Stimulated activated CD4-positive, alpha-beta T cell treated with anti-CD3 and anti-CD28 coated beads, TNF-alpha, amount 100 ng/mL, for 4 hours (primary cell): ENCODE measurements around the gene PGBD1.
"Not testable (repeated sequence)": the region's sequence is repeated elsewhere in the genome, so short reads cannot be mapped to it uniquely, and the experiment has no call there.

ENCODE experiments used
- DNase-seq, 3 experiments: peaks; one replicate each; pipeline ENCODE4 v3.0.0-alpha.2; 2020; ENCODE audit warnings: low read depth in 3 of 3

The PGBD1 gene

GRCh38 chr6:28269492-28269891 is 11.9 kb upstream of the PGBD1 start:
- DNase-seq, result no peak

DNA sequence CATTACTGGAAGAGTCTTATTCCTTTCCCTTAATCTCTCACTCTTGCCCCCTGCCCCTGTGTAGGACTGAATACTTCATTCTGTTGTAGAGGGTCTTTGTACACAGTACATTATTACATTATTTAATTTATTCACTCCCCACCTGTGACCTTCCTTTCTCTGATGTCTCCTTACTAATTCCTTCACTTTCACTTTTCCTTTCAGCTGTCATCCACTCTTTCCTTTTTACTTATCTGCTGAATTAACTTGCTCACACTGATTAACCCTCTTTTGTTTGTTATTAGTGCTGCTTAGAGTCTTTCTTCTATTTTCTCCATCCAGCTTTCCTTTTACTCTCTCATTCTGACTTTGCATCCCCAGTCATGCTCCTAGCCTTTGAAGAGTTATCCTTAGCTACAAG is 6.5 kb upstream of the PGBD1 start:
- no peak for DNase-seq

- no peak for DNase-seq
Measured at GRCh38 chr6:28277746-28278145, 3.6 kb upstream of the PGBD1 start.

GRCh38 chr6:28280595-28281287 is 631 bp upstream of the PGBD1 start:
- no peak for DNase-seq

DNA sequence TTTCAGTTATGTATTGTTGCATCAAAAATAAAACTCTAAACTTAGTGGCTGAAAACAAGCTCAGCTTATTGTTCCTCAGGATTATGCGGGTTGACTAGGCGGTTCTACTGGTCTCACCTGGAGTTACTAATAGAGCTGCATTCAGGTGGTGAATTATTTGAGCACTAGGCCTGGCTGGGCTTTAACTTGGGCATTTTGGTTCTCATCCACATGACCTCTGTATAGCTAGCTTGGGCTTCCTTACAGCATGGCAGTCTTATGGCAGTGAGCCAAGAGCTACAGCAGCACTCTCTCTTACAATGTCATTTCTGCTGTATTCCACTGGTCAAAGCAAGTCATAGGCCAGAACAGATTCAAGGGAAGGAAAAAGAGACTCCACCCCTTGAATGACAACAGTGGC is 1.6 kb downstream of the PGBD1 start:
- DNase-seq, result no peak

GRCh38 chr6:28291573-28291972 is 10.2 kb downstream of the PGBD1 start:
- no peak for DNase-seq

- no peak for DNase-seq
Measured at GRCh38 chr6:28295326-28295725, 14.0 kb downstream of the PGBD1 start.

GRCh38 chr6:28296520-28297060 is 15.2 kb downstream of the PGBD1 start:
- no peak for DNase-seq

DNA sequence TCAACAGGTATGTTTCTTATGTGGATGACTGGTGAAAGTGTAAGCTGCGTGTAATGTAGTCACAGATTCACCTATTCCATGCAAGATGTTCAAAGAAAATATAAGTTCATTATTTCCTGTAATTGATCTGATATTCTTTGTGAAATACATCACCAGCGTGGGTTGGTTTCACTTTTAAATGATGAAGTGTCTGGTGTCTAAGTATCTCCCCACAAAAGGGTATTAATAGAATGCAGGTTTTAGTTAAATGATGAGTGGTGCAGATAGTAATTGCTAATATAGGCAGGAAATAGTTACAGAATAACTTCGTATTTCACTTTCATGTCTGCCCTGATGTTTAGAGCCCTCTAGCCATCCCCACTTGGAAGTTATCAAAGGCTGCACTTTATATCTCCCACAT is 22.2 kb downstream of the PGBD1 start:
- DNase-seq, result no peak

DNA sequence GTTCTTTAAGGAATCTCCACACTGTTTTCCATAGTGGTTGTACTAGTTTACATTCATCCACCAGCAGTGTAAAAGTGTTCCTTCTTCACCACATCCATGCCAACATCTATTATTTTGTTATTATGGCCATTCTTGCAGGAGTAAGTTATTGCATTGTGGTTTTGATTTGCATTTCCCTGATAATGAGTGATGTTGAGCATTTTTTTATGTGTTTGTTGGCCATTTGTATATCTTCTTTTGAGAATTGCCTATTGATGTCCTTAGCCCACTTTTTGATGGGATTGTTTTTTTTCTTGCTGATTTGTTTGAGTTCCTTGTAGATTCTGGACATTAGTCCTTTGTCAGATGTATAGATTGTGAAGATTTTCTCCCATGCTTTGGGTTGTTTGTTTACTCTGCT is 25.0 kb downstream of the PGBD1 start:
- not testable (repeated sequence) for DNase-seq

GRCh38 chr6:28311139-28311823 is 29.9 kb downstream of the PGBD1 start:
- DNase-seq, result no peak

GRCh38 chr6:28312939-28313338 is 31.6 kb downstream of the PGBD1 start:
- DNase-seq, result no peak

GRCh38 chr6:28315628-28316027 is 34.3 kb downstream of the PGBD1 start:
- DNase-seq, result no peak

DNA sequence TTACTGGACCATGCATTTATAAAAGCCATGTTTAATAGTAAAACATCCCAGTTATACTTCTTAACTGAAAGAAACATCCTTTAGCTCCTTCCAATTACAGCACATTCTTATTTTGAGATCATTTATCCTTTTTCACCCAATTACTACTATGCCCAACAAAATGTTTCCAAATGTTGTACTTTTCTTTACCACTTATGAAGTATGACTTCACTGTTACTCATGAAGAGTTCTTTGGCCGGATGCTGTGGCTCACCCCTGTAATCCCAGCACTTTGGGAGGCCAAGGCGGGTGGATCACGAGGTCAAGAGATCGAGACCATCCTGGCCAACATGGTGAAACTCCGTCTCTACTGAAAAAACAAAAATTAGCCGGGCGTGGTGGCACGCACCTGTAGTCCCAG is 36.5 kb downstream of the PGBD1 start:
- DNase-seq, result not testable (repeated sequence)

- no peak for DNase-seq
Measured at GRCh38 chr6:28322661-28323060, 41.3 kb downstream of the PGBD1 start.

- DNase-seq, result no peak
Measured at GRCh38 chr6:28323813-28324424, 42.5 kb downstream of the PGBD1 start.

DNA sequence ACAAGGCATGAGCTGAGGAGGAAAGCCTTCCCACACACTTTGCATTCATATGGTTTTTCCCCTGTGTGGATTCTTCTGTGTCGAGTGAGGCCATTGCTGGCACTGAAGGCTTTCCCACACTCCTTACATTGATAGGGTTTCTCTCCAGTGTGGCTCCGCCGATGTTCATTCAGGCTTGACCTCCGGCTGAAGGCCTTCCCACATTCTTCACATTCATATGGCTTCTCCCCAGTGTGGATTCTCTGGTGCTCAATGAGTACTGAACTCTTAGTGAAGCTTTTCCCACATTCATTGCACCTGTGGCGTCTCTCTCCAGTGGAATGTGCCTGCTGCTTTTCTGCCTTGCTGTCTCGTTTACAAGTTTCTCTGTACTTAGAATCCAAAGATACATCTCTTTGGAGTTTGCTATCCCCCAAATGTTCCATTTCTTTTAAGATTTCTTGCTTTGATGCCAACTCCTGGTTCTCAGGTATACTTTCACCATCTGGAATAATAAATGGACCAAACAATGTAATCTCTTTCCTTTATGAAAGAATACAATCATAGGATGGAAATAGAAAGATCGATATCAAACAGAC is 45.1 kb downstream of the PGBD1 start:
- no peak for DNase-seq

GRCh38 chr6:28330041-28330440 is 48.7 kb downstream of the PGBD1 start:
- no peak for DNase-seq

DNA sequence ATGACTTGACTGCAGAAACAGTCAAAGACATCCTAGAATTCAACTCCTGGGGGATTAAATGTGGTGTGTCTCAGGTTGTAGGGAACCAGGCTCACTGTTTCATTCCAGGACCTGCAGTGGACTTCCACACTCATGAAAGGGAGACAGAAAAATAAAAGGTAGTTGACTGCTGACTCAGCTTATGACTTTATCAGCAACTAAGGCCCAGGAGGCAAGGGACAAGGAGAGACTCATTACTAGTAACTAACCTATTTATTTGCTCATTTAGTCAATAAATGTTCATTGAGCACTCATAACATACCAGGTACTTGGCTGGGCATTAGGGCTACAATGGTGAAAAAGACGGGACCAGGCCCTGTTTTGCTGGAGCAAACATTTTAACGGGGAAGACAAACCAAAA is 51.7 kb downstream of the PGBD1 start:
- DNase-seq, result no peak

DNA sequence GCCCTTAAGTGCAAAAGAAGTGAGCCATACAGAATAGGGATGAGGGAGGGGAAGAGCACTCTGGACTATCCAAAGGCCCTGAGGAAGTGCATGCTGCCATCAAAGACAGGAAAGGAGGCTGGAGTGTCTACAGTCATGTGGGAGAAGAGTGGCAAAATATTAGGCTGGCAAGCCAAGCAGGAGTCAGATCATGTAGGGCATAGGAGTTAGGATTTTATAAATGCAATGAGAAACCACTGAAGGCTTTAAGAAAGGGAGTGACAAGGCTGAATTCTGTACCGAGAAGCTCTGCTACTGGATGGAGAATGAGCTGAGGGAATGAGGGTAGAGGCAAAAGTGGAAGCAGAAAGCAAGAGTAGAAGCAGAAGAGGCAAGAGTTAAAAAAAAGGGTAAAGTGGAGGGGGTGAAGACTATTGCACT is 52.2 kb downstream of the PGBD1 start:
- no peak for DNase-seq

GRCh38 chr6:28334286-28335039 is 53.1 kb downstream of the PGBD1 start:
- DNase-seq, result no peak

DNA sequence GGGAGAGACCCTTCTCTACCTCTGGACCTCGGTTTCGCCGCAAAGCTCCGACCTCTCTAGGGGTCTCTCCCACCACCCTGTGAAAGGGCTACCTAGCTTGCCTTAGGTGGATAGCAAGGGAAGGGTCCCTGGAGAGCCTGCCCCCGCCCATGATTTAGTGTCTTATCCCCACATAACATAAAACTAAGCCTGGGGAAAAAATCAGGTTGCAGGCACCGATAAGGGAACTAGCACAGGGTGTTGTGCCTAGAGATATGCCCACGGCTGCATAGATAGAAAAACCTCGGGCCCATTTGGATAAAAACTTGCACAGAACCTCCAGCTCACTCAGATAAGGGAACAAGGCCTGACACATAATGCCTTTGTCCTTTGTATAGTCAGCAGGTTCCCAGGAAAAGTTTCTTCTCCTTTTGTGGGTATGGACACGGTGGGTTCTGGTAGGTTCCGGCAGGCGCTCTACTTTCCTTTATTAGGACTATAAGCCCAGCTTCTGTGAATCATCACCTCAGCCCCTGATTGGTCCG is 53.7 kb downstream of the PGBD1 start:
- no peak for DNase-seq
